Cortex of kidney (tissue), 1 donor: ENCODE measurements around the gene EFCAB12.
"Not testable (repeated sequence)": the region's sequence is repeated elsewhere in the genome, so short reads cannot be mapped to it uniquely, and the experiment has no call there.

Experiments
- DNase-seq: peaks from one replicate; lab custom pipeline; 2025; lab: John Stamatoyannopoulos, UW

EFCAB12 gene

DNA sequence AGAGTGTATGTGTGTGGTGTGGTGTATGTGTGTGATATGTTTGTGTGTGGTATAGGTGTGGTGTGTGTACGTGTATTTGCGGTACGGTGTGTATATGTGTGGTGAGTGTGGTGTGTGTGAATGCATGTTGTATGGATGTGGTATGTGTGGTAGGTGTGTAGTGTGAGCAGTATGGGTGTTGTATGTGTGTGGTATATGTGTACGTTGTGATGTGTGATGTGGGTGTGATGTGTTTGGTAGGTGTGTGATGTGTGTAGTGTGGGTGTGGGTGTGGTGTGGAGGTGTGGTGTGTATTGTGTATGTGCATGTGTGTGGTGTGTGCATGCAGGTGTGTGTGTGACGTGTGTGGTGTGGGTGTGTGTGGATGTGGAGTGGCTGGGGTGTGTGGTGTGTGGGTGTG is 58.7 kb downstream of the EFCAB12 start:
- DNase-seq: no peak

DNA sequence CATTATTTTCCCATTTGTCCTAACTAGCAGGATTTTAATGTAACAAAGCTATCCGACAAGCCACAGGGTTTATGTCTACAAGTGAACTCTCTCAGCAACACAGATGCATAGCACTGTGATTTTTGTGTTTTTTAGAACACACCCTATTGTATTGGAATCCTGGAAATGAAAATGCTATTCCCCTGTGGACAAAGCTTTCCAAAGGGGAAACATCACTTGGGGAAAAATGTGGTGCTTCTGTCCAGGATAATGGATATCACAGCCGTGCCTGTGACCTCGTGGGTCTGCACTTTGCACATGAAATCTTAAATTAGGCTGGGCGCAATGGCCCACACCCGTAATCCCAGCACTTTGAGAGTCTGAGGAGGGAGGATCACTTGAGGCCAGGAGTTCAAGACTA is 60.6 kb downstream of the EFCAB12 start:
- DNase-seq: no peak

DNA sequence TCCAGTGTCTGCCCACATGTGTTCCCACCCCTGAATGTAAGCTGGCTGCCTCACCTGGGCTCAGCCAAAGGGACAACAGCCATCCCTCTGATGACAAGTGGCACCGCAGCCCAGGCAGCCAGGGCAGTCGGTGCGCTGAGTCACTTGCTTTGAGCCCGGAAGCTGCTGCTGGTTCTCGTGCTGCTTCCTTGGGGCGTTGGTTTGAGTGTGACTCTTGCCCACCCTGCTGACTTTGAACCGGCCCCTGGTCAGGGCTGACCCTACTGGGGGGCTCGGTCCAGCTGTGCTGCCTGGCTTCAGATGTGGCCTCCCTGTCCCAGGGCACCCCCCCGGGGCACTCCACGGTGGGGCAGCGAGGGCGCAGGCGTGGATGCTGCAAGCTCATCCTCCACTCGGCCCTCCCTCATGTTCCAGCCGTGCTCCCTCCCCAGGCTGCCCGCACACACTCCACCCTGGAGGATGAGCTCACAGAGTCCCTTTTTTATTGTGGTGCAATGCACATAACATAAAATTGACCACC is 62.1 kb downstream of the EFCAB12 start:
- DNase-seq: no peak

DNA sequence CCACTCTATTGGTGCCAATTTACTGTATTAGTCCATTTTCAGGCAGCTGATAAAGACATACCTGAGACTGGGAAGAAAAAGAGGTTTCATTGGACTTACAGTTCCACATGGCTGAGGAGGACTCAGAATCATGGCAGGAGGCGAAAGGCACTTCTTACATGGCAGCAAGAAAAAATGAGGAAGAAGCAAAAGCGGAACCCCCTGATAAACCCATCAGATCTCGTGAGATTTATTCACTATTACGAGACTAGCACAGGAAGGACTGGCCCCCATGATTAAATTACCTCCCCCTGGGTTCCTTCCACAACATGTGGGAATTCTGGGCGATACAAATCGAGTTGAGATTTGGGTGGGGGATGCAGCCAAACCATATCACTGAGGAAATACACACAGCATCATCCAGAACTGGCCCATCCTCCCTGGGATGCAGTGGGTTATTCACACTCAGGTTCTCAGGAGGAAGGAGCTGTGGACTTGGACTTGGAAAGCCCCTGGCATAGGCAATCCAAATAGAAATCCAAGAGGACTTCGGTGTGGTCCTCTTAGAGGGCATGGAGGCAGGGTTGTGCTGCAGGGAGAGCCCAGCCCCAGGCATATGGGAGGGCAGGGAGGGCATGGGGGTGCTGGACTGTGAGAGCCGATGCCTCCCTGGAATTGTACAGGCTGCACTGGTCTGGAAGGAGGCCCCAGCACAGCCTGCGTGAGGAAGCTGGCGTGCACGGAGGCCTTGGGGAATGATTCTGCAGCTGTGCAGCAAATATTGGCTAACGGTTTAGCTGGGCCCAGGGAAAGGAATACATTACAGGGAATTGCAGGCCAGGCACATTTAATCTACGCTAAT is 62.9 kb downstream of the EFCAB12 start:
- no peak for DNase-seq

DNA sequence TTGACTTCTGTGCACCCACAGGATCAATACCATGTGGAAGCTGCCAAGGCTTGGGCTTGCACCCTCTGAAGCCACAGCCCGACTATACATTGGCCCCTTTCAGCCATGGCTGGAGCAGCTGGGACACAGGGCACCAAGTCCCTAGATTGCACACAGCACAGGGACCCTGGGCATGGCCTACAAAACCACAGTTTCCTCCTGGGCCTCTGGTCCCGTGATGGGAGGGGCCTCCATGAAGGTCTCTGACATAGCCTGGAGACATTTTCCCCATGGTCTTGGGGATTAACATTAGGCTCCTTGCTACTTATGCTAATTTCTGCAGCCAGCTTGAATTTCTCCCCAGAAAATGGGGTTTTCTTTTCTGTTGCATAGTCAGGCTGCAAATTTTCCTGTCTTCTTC is 63.6 kb downstream of the EFCAB12 start:
- DNase-seq: not testable (repeated sequence)

DNA sequence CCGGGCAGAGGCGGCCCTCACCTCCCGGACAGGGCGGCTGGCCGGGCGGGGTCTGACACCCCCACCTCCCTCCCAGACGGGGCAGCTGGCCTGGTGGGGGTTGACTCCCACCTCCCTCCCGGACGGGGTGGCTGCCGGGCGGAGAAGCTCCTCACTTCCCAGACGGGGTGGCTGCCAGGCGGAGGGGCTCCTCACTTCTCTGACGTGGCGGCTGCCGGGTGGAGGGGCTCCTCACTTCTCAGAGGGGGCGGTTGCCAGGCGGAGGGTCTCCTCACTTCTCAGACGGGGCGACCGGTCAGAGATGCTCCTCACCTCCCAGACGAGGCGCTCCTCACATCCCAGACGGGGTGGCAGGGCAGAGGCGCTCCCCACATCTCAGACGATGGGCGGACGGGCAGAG is 65.1 kb downstream of the EFCAB12 start:
- not testable (repeated sequence) for DNase-seq

DNA sequence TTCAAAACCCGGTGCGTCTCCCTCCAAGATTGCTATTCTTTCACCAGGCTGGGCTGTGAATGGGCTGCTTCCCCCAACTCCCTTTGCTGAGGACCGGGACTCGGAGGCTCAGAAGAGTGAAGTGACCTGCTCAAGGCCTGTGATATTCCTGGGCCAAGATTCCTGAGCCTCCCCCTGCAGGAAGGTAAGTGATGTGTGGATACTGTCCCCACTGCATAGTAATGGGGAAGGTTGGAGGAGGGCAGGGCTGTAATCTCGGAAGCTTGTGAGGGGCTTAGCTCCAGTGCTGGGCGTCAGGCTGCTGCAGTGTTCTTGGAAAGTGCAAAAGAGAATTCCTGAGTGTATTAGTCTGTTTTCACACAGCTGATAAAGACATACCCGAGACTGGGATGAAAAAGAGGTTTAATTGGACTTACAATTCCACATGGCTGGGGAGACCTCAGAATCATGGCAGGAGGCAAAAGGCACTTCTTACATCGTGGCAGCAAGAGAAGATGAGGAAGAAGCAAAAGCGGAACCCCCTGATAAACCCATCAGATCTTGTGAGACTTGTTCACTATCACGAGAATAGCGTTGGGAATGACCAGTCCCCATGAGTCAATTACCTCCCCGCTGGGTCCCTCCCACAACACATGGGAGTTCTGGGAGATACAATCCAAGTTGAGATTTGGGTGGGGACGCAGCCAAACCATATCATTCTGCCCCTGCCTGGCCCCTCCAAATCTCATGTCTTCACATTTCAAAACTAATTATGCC is 67.6 kb downstream of the EFCAB12 start:
- no peak for DNase-seq

DNA sequence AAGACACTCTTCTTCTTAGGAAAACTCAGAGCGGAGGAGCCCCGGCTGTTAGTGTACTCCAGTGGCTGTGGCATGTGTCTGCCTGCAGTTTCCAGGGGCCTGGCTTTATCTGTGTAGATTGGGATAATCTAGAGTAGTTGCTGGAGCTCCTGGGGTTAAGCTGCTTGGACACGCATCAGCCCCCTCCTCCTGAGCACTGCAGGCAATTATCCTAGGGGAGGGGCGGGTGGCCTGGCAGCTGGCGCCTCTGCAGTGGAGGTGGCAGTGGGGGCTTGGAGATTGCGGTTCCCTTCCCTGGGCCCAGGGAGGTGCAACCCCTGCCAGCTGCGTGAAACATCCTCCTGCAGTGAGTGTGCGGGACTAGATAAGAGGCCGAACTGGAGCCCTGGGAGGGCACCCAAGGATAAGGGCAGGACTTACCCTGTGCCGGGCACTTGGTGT is 68.2 kb downstream of the EFCAB12 start:
- no peak for DNase-seq

DNA sequence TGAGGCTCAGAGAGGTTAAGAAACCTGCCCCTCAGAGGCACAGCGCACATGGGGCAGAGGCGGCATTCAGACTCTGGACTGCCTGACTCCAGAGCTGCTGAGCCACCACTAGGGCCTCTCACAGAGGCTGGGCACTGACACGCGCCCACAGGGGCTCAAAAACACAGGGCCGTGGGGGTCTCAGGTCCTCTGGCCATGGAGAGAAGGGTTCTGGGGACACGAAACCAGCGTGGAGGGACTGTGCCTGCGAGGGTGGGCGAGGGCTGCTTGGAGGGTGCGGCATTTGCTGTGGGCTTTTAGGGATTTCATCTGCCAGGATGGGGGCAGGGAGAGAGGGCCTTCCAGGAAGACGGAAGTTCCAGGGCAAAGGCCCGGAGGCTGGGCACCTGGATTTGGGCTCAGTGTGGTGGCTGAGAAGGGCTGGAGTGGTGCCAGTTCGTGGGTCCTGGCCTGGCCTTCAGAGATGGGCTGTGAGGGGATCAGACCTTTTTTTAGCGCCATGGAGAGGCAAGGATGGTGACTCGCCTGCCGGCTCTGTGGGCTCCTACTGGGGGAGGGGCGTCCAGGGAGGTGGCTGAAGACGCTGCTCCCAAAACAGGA is 69.6 kb downstream of the EFCAB12 start:
- DNase-seq: no peak

DNA sequence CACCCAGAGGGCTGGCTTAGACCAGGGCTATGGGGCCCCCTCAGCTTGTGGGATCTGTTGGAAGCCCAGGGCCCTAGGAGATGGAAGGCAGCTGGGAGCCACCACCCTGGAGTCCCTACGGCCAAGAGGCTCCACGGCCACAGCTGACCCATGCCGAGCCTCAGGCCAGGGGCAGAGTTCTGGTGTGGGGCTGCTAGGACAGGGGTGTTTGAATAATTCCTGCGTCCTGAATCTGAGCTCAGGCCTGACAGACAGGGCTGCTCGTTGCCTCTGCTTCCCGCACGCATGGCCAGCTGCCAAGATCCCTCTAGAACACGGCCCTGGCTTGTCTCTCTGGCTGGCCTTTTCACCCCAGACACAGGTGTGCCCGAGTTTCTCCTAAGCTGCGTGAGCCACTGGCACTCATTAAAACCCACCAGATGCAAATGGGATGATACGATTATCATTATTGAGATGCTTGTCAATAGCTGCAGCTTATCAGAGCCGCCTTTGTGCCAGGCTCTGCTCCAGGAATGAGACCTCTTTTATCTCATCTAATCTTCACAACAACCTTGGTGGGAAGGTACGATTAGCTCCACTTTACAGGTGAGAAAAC is 70.2 kb downstream of the EFCAB12 start:
- no peak for DNase-seq

DNA sequence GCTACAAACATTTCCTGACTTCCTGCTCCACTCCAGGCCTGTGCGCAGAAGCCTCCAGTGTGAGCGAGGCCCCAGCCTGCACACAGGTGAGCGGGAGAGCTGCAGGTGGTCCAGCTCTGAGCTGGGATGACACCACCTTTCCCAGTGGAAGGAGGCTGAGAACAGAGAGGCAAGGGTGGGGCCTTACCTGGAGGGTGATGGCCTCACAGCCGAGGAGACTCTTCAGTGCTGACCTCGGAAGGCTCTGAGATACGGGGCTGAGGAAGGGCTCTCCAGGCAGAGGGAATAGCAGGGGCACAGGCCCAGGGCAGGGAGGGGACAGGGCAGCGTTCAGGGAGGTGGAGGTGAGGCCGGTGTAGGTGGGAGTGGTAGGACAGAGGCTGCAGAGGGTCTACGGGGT is 70.8 kb downstream of the EFCAB12 start:
- no peak for DNase-seq

DNA sequence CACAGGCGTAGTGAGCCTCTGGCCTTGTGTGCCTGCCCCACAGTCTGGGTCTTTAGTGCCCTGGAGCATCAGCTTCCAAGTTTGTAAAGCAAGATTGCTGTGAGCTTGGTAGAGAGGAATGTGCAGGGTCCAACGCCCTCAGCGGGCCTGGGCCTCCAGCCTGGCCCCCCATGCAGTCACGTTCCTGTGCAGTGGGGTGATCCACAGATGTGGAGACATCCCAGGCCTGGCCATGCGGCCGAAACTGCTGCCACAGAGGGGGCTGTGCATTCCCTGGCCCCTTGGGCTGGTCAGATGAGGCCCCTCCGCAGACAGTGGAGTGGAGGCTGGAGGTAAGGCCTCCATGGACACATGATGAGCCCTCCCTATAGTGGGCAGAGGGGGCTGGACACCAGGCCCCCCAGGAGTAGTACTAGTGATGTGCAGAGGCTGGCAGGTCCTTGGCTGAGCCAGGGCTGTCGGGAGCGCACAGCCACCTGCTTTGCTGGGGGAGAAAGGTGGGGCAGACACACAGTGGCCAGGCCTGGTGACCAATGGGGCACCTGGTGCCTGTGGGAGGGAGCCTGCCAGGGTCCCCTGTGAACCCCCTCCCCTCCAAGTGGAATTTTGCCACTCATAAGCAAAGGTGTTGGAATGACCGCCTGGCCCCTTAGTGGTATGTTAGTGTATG is 71.5 kb downstream of the EFCAB12 start:
- DNase-seq: no peak

DNA sequence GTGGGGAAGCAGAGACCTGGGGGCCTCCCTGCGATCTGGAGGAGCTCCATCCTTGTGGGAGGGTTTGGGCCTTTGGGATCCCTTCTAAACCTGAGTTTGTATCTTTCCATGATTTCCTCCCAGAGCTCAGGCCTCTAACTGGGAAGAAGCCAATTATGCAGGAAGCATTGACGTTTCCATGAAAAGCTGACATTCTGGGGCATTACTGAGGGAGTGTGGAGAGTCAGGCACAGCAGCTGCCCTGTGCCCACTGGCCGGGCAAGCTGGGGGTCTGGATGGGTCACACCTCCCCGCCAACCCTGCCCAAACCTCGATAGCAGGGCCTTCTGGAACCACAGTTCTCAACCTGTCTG is 74.9 kb downstream of the EFCAB12 start:
- DNase-seq: no peak

DNA sequence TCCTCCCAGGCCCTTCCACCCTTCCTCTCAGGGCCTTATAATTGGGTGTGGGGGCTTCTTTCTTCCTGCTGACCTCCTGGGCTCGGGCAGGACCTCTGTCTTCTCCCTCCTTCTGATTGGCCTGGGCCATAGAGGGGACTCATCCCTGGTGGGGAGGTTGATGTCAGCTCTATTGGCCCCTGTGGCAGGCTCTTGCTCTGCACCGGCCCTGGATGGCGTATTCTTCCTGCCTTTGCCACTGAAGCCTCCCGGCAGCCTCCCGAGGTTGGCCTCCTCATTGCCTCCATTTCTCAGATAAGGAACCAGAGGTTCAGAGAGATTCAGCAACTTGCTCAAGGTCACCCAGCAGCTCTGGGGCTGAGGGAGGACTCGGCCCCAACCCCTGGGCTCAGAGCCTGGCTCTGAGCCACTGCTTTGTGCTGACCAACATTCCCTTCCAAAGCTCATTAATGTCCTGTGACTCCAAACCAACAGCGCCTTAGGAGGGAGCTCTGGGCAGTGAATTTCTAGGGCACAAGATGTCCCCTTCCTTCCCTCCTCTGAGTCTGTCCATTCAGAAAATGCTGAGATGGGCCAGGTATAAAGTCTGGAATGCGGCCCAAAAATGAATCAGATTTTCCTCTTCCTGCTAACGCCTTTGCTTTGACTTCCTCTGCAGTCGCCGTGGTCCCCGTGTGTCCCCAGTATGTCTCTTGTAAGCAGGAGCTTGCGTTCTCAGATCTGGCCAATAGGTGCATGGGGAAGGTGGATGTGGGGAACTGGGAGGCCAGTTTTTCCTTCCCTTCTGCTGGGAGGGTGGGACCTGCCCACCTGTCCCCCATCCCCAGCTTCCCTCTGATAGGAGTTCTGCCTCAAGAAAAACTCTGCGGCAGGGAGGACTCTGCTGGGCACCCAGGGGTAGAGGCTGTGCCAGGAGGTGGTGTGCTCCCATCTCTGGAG is 75.5 kb downstream of the EFCAB12 start:
- DNase-seq: no peak

DNA sequence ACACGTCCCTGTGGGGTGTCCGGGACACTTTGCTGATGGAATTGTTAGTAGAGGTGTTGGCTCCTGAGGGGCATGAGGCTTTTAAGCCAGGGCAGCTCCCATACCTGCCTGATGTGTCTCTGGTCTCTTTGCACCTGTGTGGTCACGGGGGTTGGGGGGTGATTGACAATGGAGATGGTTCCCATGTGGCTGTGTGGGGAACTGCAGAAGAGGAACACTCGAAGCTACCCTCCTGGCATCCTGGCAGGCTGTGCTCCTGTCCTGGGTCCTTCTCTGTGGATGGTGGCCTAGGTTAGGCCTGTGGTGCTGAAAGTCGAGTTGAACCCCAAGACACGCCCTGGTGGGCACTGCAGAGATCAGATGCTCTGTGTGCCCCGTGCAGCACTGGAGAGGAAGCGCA is 76.4 kb downstream of the EFCAB12 start:
- no peak for DNase-seq
